Suprapubic skin (tissue), 4 donors: ENCODE data around the gene SLC7A4. TPM values are rescaled to one million over a fixed set of nuclear protein-coding genes. Genes with fewer than 3 reads are reported as not detected.

Source experiments
- DNase-seq, 2 donors: peaks; one replicate each; pipeline ENCODE4 v3.0.0-alpha.2; 2019; ENCODE audit warnings: low spot score in 2 of 2
- H3K27ac ChIP-seq: fragments of 200-600 bp; sonication (generic); one replicate; pipeline ENCODE4 v1.5.1; 2019
- H3K27me3 ChIP-seq: fragments of 200-600 bp; sonication (generic); one replicate; pipeline ENCODE4 v1.5.1; 2019
- H3K36me3 ChIP-seq: fragments of 200-600 bp; sonication (generic); one replicate; pipeline ENCODE4 v1.5.1; 2019
- H3K4me1 ChIP-seq: fragments of 200-600 bp; sonication (generic); one replicate; pipeline ENCODE4 v1.5.1; 2019
- H3K4me3 ChIP-seq: fragments of 200-600 bp; sonication (generic); one replicate; pipeline ENCODE4 v1.5.1; 2019; ENCODE audit warnings: mild to moderate bottlenecking
- H3K9me3 ChIP-seq: fragments of 200-600 bp; sonication (generic); one replicate; pipeline ENCODE4 v1.5.1; 2019
- CTCF ChIP-seq, 2 donors: fragments of 200-600 bp in 1 of 2; fragments of 450-650 bp in 1 of 2; sonication (generic) in 1 of 2; IDR thresholded peaks; one replicate each; pipeline ENCODE4 v1.5.1; 2016 to 2019; ENCODE audit warnings: antibody characterized with exemption in 2 of 2, mild to moderate bottlenecking in 1 of 2, moderate library complexity in 1 of 2
- EP300 ChIP-seq: sonication (generic); formaldehyde crosslinking; IDR thresholded peaks from one replicate; pipeline ENCODE4 v1.6.1; 2017; ENCODE audit warnings: antibody characterized with exemption
- POLR2A ChIP-seq, 2 donors: fragments of 450-650 bp; IDR thresholded peaks; one replicate each; pipeline ENCODE4 v1.6.1; 2017; ENCODE audit warnings: antibody characterized with exemption in 2 of 2, mild to moderate bottlenecking in 2 of 2, moderate library complexity in 2 of 2
- POLR2AphosphoS5 ChIP-seq, 3 donors: sonication (generic); formaldehyde crosslinking; IDR thresholded peaks; one replicate each; pipeline ENCODE4 v1.6.1; 2017; ENCODE audit warnings: antibody characterized with exemption in 3 of 3
- WGBS: methylation state at CpG from one replicate; pipeline ENCODE4 v1.1.5; 2018; 5-methylcytosine and 5-hydroxymethylcytosine counted together
- total RNA-seq, 4 donors: library from RNA; depleted of rRNA; stranded (reverse); fragments of >200 nt; gene quantifications; one replicate each; pipeline ENCODE4 v1.1.0, GENCODE V29; 2016

Gene SLC7A4
- total RNA-seq, 4 donors from 2014 or later: 0.48 to 2.2 (median 1.6) TPM

- Histone ChIP-seq H3K36me3 (no peaks in the 10 kb centered on the region), H3K27me3 (peaks cover 16% of the 10 kb centered on the region)
- WGBS: 75% methylated on average over 14 of the region's 16 CpGs
Measured at GRCh38 chr22:21077884-21078508, 45.6 kb upstream of the SLC7A4 start.

GRCh38 chr22:21076912-21077625 is 44.7 kb upstream of the SLC7A4 start:
- WGBS: 78% methylated on average over 21 of the region's 21 CpGs
- Histone ChIP-seq H3K27me3 (peaks cover 16% of the 10 kb centered on the region), H3K9me3 (no peaks in the 10 kb centered on the region), H3K27ac (no peak overlapping the region), H3K36me3 (no peaks in the 10 kb centered on the region), H3K4me3 (no peak overlapping the region), H3K4me1 (peaks cover 4% of the 10 kb centered on the region)
- no peak for DNase-seq
- TF ChIP-seq CTCF (IDR thresholded peaks at IDR 0.05) (no peak), EP300 (no peak)

More at GRCh38 chr22:21077884-21078508, 45.6 kb upstream of the SLC7A4 start:
- TF ChIP-seq EP300 (no peak), POLR2AphosphoS5 (IDR thresholded peaks at IDR 0.05) (no peak), POLR2A (IDR thresholded peaks at IDR 0.05) (no peak), CTCF (IDR thresholded peaks at IDR 0.05) (no peak)
- no peaks in the 10 kb centered on the region for H3K4me1 ChIP-seq
- H3K9me3 ChIP-seq: no peaks in the 10 kb centered on the region
- DNase-seq: no peak
- no peak overlapping the region for H3K4me3 ChIP-seq
- H3K27ac ChIP-seq: no peak overlapping the region

- Histone ChIP-seq H3K9me3 (no peaks in the 10 kb centered on the region), H3K4me3 (no peak overlapping the region), H3K36me3 (no peaks in the 10 kb centered on the region), H3K4me1 (peaks cover 8% of the 10 kb centered on the region), H3K27ac (no peak overlapping the region), H3K27me3 (peaks cover 16% of the 10 kb centered on the region)
- 91% methylated on average over 14 of the region's 14 CpGs for WGBS
- TF ChIP-seq POLR2AphosphoS5 (IDR thresholded peaks at IDR 0.05): no peak
- no peak for TF ChIP-seq POLR2A (IDR thresholded peaks at IDR 0.05)
- TF ChIP-seq CTCF (IDR thresholded peaks at IDR 0.05): no peak
- no peak for TF ChIP-seq EP300
- DNase-seq: no peak
Measured at GRCh38 chr22:21075516-21076138, 43.3 kb upstream of the SLC7A4 start.

- DNase-seq: no peak
- TF ChIP-seq POLR2AphosphoS5 (IDR thresholded peaks at IDR 0.05) (no peak), EP300 (no peak), CTCF (IDR thresholded peaks at IDR 0.05) (no peak)
- 78% methylated on average over 6 of the region's 7 CpGs for WGBS
- Histone ChIP-seq H3K4me3 (no peak overlapping the region), H3K27me3 (peaks cover 15% of the 10 kb centered on the region), H3K9me3 (no peaks in the 10 kb centered on the region), H3K27ac (no peak overlapping the region), H3K36me3 (no peaks in the 10 kb centered on the region), H3K4me1 (peaks cover 8% of the 10 kb centered on the region)
Measured at GRCh38 chr22:21074102-21074715, 41.8 kb upstream of the SLC7A4 start.

GRCh38 chr22:21073482-21073881 is 41.1 kb upstream of the SLC7A4 start:
- Histone ChIP-seq H3K27ac (no peak overlapping the region), H3K27me3 (peaks cover 8% of the 10 kb centered on the region), H3K4me1 (peaks cover 8% of the 10 kb centered on the region), H3K36me3 (no peaks in the 10 kb centered on the region), H3K9me3 (no peaks in the 10 kb centered on the region), H3K4me3 (no peak overlapping the region)
- 63% methylated on average over 5 of the region's 5 CpGs for WGBS
- TF ChIP-seq CTCF (IDR thresholded peaks at IDR 0.05): no peak
- no peak for TF ChIP-seq POLR2A (IDR thresholded peaks at IDR 0.05)
- no peak for TF ChIP-seq POLR2AphosphoS5 (IDR thresholded peaks at IDR 0.05)
- no peak for TF ChIP-seq EP300
- DNase-seq: no peak
